H1 (cell line): ENCODE measurements around the gene GLG1. TPM values are rescaled to one million over a fixed set of nuclear protein-coding genes. Genes with fewer than 3 reads are reported as not detected.

Source experiments
- CTCF ChIA-PET: fragments of 300-600 bp; sonication (Branson Sonifier 250); formaldehyde crosslinking; loops from one replicate; lab custom pipeline; 2021; ENCODE audit not compliant: partially characterized antibody; lab: Charles Lee
- POLR2A ChIA-PET: fragments of 300-600 bp; sonication (Branson Sonifier 250); formaldehyde crosslinking; loops from one replicate; lab custom pipeline; 2021; ENCODE audit warnings: inconsistent platforms; ENCODE audit not compliant: partially characterized antibody; lab: Charles Lee
- DNase-seq, 2 experiments: peaks; one replicate each; pipeline versions ENCODE4 v3.0.0 to v3.0.0-alpha.2; 2010 to 2022; ENCODE audit warnings: low spot score in 2 of 2, low read depth in 1 of 2, mixed read lengths in 1 of 2
- FAIRE-seq: peaks from 2 replicates; lab custom pipeline; 2011; peaks lifted over from hg19 to GRCh38; lab: Jason Lieb, UNC
- H2AFZ ChIP-seq: 2 replicates; pipeline ENCODE4 v1.8.1; 2012; ENCODE audit warnings: low read length, inconsistent platforms
- H2AK5ac ChIP-seq: 2 replicates; pipeline ENCODE4 v1.6.1; 2013; ENCODE audit warnings: low read depth, low read length
- H2BK120ac ChIP-seq: replicated peaks from 2 replicates; pipeline ENCODE3; 2013; ENCODE audit warnings: low read depth, low read length, inconsistent platforms
- H2BK12ac ChIP-seq: 2 replicates; pipeline ENCODE4 v1.6.1; 2013; ENCODE audit warnings: low read depth, low read length
- H2BK15ac ChIP-seq: 2 replicates; pipeline ENCODE4 v1.6.1; 2013; ENCODE audit warnings: low read length
- H2BK20ac ChIP-seq: 2 replicates; pipeline ENCODE4 v1.6.1; 2013; ENCODE audit warnings: low read length
- H2BK5ac ChIP-seq: 2 replicates; pipeline ENCODE4 v1.6.1; 2013; ENCODE audit warnings: low read depth, low read length
- H3K14ac ChIP-seq: 2 replicates; pipeline ENCODE4 v1.6.1; 2013; ENCODE audit warnings: inconsistent platforms; ENCODE audit not compliant: insufficient read length
- H3K18ac ChIP-seq: 2 replicates; pipeline ENCODE4 v1.6.1; 2013; ENCODE audit warnings: low read length; ENCODE audit errors: extremely low read depth
- H3K23ac ChIP-seq: 2 replicates; pipeline ENCODE4 v1.6.1; 2013; ENCODE audit warnings: inconsistent platforms; ENCODE audit not compliant: insufficient read length
- H3K23me2 ChIP-seq: 2 replicates; pipeline ENCODE4 v1.6.1; 2013; ENCODE audit warnings: low read depth, low read length
- H3K27ac ChIP-seq: 2 replicates; pipeline ENCODE4 v1.6.1; 2011; ENCODE audit warnings: low read depth, low read length, inconsistent platforms
- H3K27me3 ChIP-seq, 4 experiments: replicated peaks in 1 of 4; 1 replicate in 1 of 4; 2 replicates in 3 of 4; pipeline versions ENCODE4 v1.6.1 to v1.8.1; 2011 to 2013; ENCODE audit warnings: low read length in 3 of 4, mild to moderate bottlenecking in 3 of 4, inconsistent platforms in 2 of 4, mixed read lengths in 2 of 4, moderate library complexity in 1 of 4; ENCODE audit not compliant: control insufficient read depth in 3 of 4, insufficient read depth in 3 of 4; ENCODE audit errors: extremely low read depth in 1 of 4
- H3K36me3 ChIP-seq, 4 experiments: 2 replicates each; pipeline versions ENCODE4 v1.6.1 to v1.8.1; 2011 to 2013; ENCODE audit warnings: mild to moderate bottlenecking in 4 of 4, low read length in 3 of 4, moderate library complexity in 2 of 4, control low read depth in 1 of 4, inconsistent platforms in 1 of 4; ENCODE audit not compliant: insufficient read depth in 4 of 4, control insufficient read depth in 2 of 4
- H3K4ac ChIP-seq: replicated peaks from 2 replicates; pipeline ENCODE3; 2013; ENCODE audit warnings: low read length, low read depth, mixed read lengths, inconsistent platforms; ENCODE audit not compliant: insufficient read length
- H3K4me1 ChIP-seq, 4 experiments: replicated peaks in 1 of 4; 1 replicate in 1 of 4; 2 replicates in 3 of 4; pipeline versions ENCODE4 v1.6.1 to v1.8.1; 2011 to 2013; ENCODE audit warnings: low read length in 3 of 4, inconsistent platforms in 2 of 4, mixed read lengths in 1 of 4; ENCODE audit not compliant: insufficient read depth in 4 of 4, control insufficient read depth in 3 of 4
- H3K4me2 ChIP-seq, 2 experiments: 2 replicates each; pipeline versions ENCODE4 v1.6.1 to v1.8.1; 2011 to 2013; ENCODE audit warnings: low read depth in 2 of 2, low read length in 2 of 2, control low read depth in 1 of 2, inconsistent platforms in 1 of 2, mild to moderate bottlenecking in 1 of 2; ENCODE audit not compliant: insufficient read depth in 1 of 2
- H3K4me3 ChIP-seq, 4 experiments: fragments of 200-600, 300-600 bp in 1 of 4; sonication (generic), shearing (Covaris generic), sonication (Bioruptor Twin) in 1 of 4; 2 replicates each; pipeline versions ENCODE4 v1.5.1 to v1.8.1; 2011 to 2016; ENCODE audit warnings: low read length in 4 of 4, low read depth in 3 of 4, control low read depth in 2 of 4, inconsistent platforms in 2 of 4, mild to moderate bottlenecking in 2 of 4, mixed read lengths in 1 of 4, moderate library complexity in 1 of 4; ENCODE audit not compliant: insufficient read depth in 2 of 4; ENCODE audit errors: extremely low read depth in 1 of 4
- H3K56ac ChIP-seq: replicated peaks from 2 replicates; pipeline ENCODE3; 2013; ENCODE audit warnings: low read depth, mild to moderate bottlenecking, mixed read lengths, low read length, inconsistent platforms; ENCODE audit not compliant: insufficient read length
- H3K79me1 ChIP-seq: 2 replicates; pipeline ENCODE4 v1.6.1; 2013; ENCODE audit warnings: low read depth, low read length, control low read depth
- H3K79me2 ChIP-seq, 2 experiments: 2 replicates each; pipeline versions ENCODE4 v1.6.1 to v1.8.1; 2012 to 2013; ENCODE audit warnings: low read length in 2 of 2, mild to moderate bottlenecking in 2 of 2, inconsistent platforms in 1 of 2; ENCODE audit not compliant: insufficient read depth in 2 of 2, control insufficient read depth in 1 of 2
- H3K9ac ChIP-seq, 4 experiments: replicated peaks in 1 of 4; 1 replicate in 1 of 4; 2 replicates in 3 of 4; pipeline versions ENCODE4 v1.6.1 to v1.8.1; 2011 to 2013; ENCODE audit warnings: low read depth in 3 of 4, low read length in 3 of 4, control low read depth in 2 of 4, mild to moderate bottlenecking in 2 of 4, moderate library complexity in 2 of 4, inconsistent platforms in 1 of 4; ENCODE audit errors: extremely low read depth in 1 of 4
- H3K9me3 ChIP-seq, 2 experiments: 2 replicates each; pipeline versions ENCODE4 v1.6.1 to v1.8.1; 2012 to 2013; ENCODE audit warnings: mild to moderate bottlenecking in 2 of 2, moderate library complexity in 2 of 2, control low read depth in 1 of 2, inconsistent platforms in 1 of 2, low read depth in 1 of 2, low read length in 1 of 2, mixed read lengths in 1 of 2; ENCODE audit not compliant: insufficient read depth in 2 of 2
- H4K20me1 ChIP-seq, 2 experiments: replicated peaks in 1 of 2; 2 replicates each; pipeline versions ENCODE3 to v1.8.1; 2011 to 2013; ENCODE audit warnings: inconsistent platforms in 2 of 2, low read length in 2 of 2, mild to moderate bottlenecking in 1 of 2; ENCODE audit not compliant: insufficient read depth in 2 of 2, control insufficient read depth in 1 of 2
- H4K5ac ChIP-seq: 2 replicates; pipeline ENCODE4 v1.6.1; 2013; ENCODE audit warnings: low read length, low read depth, mixed read lengths, inconsistent platforms; ENCODE audit not compliant: insufficient read length
- H4K8ac ChIP-seq: 2 replicates; pipeline ENCODE4 v1.8.0; 2013; ENCODE audit warnings: mild to moderate bottlenecking, moderate library complexity, low read length, inconsistent platforms; ENCODE audit not compliant: insufficient read depth; ENCODE audit errors: extremely low read depth
- H4K91ac ChIP-seq: replicated peaks from 2 replicates; pipeline ENCODE3; 2013; ENCODE audit warnings: low read length, mixed read lengths, inconsistent platforms; ENCODE audit not compliant: insufficient read length
- CHD2 ChIP-seq: IDR thresholded peaks from 2 replicates; pipeline ENCODE4 v1.6.1; 2012; ENCODE audit warnings: low read length, improper control_type of control experiment
- CREB1 ChIP-seq: IDR thresholded peaks from 2 replicates; pipeline ENCODE4 v1.6.1; 2012; ENCODE audit warnings: inconsistent platforms
- KDM5A ChIP-seq: fragments of 200-600 bp; IDR thresholded peaks from 2 replicates; pipeline ENCODE4 v1.7.1; 2012; ENCODE audit warnings: mild to moderate bottlenecking, low read length, inconsistent platforms, mixed read lengths
- POLR2A ChIP-seq, 2 experiments: IDR thresholded peaks; 1 replicate in 1 of 2; 2 replicates in 1 of 2; pipeline ENCODE4 v1.6.1; 2011; ENCODE audit warnings: low read depth in 2 of 2, low read length in 2 of 2, mild to moderate bottlenecking in 2 of 2; ENCODE audit errors: control extremely low read depth in 1 of 2
- SIRT6 ChIP-seq: IDR thresholded peaks from one replicate; pipeline ENCODE4 v1.7.1; 2012; ENCODE audit warnings: low read length, inconsistent platforms
- TAF7 ChIP-seq: optimal IDR thresholded peaks from 2 replicates; pipeline ENCODE3; 2011; ENCODE audit warnings: low read depth, mild to moderate bottlenecking, inconsistent platforms, low read length, moderate library complexity, borderline replicate concordance
- TCF12 ChIP-seq: IDR thresholded peaks from 2 replicates; pipeline ENCODE4 v1.6.1; 2011; ENCODE audit warnings: low read depth, mild to moderate bottlenecking, low read length
- WGBS, 2 experiments: shearing (Covaris generic) in 1 of 2; methylation state at CpG; one replicate each; pipeline versions ENCODE4 v1.1.6 to v1.1.7; 2013 to 2015; ENCODE audit warnings: low lambda C conversion rate in 2 of 2, mixed read lengths in 2 of 2, inconsistent platforms in 1 of 2, low coverage in 1 of 2, missing lambda C conversion rate in 1 of 2; ENCODE audit not compliant: insufficient replicate concordance in 2 of 2, insufficient coverage in 1 of 2, insufficient read length in 1 of 2; ENCODE audit errors: extremely low coverage in 1 of 2, missing lambda C conversion rate in 1 of 2; 5-methylcytosine and 5-hydroxymethylcytosine counted together
- polyA plus RNA-seq, 7 experiments: library from polyadenylated mRNA; depleted of rRNA in 3 of 7; stranded (reverse) in 5 of 7; unstranded in 2 of 7; fragments of >200 nt in 5 of 7; fragments of 200-250 nt in 2 of 7; gene quantifications; 1 replicate in 5 of 7; 2 replicates in 1 of 7; 4 replicates in 1 of 7; pipeline versions ENCODE4 v1.2.1 to v1.2.3, GENCODE V29; 2011 to 2013; ENCODE audit warnings: missing spikeins in 2 of 7, mixed read lengths in 2 of 7
- total RNA-seq: library from RNA; stranded (reverse); fragmentation: NEBNext Ultra II Directional; extraction: Animal tissue kit (Norgen Biotek cat#: 25700); gene quantifications from 2 replicates; pipeline ENCODE4 v1.2.1, GENCODE V29; 2021

GLG1 gene
- total and polyA plus RNA-seq, 2 of the 8 experiments (the other 6 are each of a cell fraction or from before 2014, with no cell fraction given) = 53.4 to 139 TPM

DNA sequence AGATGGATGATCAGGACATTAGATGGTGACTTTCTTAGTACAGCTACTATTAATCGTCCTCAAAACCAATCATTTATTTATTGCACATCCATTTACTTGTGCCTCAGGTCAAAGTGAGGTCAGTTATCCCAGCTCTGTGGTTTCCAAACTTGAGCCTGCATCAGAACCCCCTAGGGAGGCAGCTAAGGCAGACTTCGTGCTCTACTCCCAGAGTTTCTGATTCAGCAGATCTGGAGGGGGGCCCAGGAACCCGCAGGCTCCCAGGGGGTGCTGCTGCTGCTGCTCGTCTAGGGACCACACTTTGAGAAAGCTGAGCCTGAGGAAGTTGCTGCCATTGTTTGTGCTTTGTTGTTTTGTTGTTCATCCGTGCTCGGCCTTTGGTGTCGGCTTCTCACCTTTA is 141.6 kb downstream of the GLG1 start:
- peaks cover 27 to 83% (median 69%) of the 10 kb centered on the region in 4 experiments for H3K36me3 ChIP-seq
- no peak overlapping the region for H3K4me3 ChIP-seq
- H3K18ac ChIP-seq = no peak overlapping the region
- no peak overlapping the region for H3K56ac ChIP-seq
- CTCF ChIA-PET = interaction anchor here (0.8 to 1.2 kb wide), 4 partner anchors 31 to 398 kb away, joined by 3 read pairs; no protein-coding TSS in a partner anchor
- no peak overlapping the region for H2BK20ac ChIP-seq
- FAIRE-seq = no peak
- no peak overlapping the region for H3K9ac ChIP-seq
- DNase-seq = no peak
- no peak overlapping the region for H2BK120ac ChIP-seq
- no peak overlapping the region for H2BK5ac ChIP-seq
- H3K27me3 ChIP-seq = no peaks in the 10 kb centered on the region
- POLR2A ChIA-PET = interaction anchor here (0.6 to 1.6 kb wide), 2 partner anchors 10 to 422 kb away, joined by 3 read pairs; no protein-coding TSS in a partner anchor
- H4K20me1 ChIP-seq = no peaks in the 10 kb centered on the region
- no peak overlapping the region for H3K27ac ChIP-seq
- no peak overlapping the region for H3K14ac ChIP-seq
- H2AFZ ChIP-seq = no peak overlapping the region
- no peak overlapping the region for H3K4ac ChIP-seq
- WGBS, 2 experiments = 87% methylated on average over 7 of the region's 7 CpGs; no CpG with 5 or more reads in 1 of the 2 experiments
- H3K23me2 ChIP-seq = no peaks in the 10 kb centered on the region
- H4K5ac ChIP-seq = no peak overlapping the region
- no peak overlapping the region for H2BK12ac ChIP-seq
- H3K4me2 ChIP-seq = no peak overlapping the region
- no peaks in the 10 kb centered on the region for H3K9me3 ChIP-seq
- H3K79me2 ChIP-seq = no peaks in the 10 kb centered on the region
- no peak overlapping the region for H3K23ac ChIP-seq
- H4K91ac ChIP-seq = no peak overlapping the region
- H4K8ac ChIP-seq = no peak overlapping the region
- H2BK15ac ChIP-seq = no peak overlapping the region
- no peak overlapping the region for H2AK5ac ChIP-seq
- H3K4me1 ChIP-seq = no peaks in the 10 kb centered on the region
- no peaks in the 10 kb centered on the region for H3K79me1 ChIP-seq
- TF ChIP-seq POLR2A (IDR thresholded peaks at IDR 0.05; ENCODE audit: control extremely low read depth in 1 of 2, low read depth in 2 of 2, low read length in 2 of 2) (no peak), TAF7 (no peak), TCF12 (no peak), SIRT6 (no peak), CREB1 (no peak), CHD2 (no peak), KDM5A (no peak)
